Stimulated activated naive CD4-positive, alpha-beta T cell treated with Interleukin-2 at 50 U/mL for 16 hours (primary cell): Measurements from ENCODE around the gene SELP.
"Not testable (repeated sequence)": the region's sequence is repeated elsewhere in the genome, so short reads cannot be mapped to it uniquely, and the experiment has no call there.

Source experiments
- DNase-seq: peaks from one replicate; lab custom pipeline; 2025; lab: John Stamatoyannopoulos, UW

The SELP gene

DNA sequence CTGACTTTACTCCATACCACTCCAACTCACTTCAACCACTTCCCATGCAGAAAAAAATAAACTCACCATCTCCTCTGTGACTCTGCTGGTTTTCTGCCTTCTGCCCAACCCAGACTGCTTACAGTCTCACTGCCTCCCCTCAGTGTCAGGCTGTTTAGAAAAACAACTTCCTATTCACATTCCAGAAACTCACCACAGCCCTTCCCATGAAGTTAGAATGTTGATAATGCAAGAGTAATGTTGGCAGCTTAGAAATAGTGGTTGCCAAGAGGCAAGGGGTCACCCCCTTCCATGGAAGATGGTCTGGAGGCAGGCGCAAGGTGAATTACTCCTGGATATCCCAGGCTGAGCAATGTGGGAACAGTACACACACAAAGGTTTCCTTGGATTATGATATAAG is at the start of gene SELP:
Gene SELP (minus strand): TSS at position 119 of the 400 bp plus-strand sequence. CDS start 50 bp downstream, at position 69.
- no peak for DNase-seq

DNA sequence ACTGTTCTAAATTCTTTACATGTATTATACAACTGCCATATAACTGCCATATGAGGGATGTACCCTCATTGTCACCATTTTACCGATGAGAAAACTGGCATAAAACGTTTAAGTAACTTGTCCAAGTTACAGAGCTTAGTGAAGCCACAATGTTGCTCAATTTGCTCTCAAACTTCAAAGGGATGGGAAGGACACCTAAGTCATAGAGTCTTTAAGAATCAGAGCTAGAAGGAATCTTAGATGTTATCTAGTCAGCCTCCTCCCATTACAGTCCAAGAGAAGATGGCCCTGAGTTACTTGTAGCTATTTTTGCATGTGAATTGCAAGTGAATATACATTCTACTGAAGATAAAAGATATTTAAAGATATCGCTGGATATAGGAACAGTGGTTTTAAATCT is 49.8 kb upstream of the SELP start:
- DNase-seq, result no peak

DNA sequence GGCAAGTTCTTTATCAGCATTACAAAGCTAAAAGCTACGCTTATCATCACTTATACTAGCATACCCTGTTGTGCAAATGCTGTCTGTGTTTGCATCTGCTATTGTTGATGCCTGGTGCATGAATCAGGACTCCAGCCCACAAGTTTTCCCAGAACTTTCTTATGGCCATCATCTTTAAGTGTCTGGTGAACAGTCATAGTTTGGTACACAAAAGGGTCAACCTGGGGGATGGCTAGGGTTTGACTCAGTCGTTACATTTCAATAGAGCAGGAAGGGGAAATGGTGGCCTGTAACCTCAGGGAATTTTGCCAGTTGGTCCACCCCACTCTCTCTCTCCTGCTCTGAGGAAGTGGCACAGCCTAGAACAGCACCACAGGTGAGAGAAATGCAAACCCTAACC is 46.1 kb upstream of the SELP start:
- DNase-seq, result no peak

DNA sequence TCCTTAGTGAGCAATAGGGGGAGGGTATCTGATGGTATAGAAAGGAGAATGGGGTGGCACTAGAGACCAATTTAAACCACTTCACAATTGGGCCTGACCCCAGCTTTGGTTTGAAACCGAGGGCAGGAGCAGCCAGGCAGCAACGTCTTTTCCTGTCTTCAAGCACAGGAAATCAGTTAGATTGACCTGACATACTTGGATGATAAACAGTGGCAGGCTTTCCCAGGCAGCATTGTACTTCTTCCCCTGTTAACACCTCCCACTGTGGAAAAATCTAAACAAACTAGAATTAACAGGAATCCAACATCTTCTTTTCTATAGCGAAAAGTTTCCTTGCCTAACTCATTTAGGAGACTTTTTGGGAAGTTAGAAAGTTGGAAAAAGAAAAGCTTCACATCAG is 40.9 kb upstream of the SELP start:
- DNase-seq, result no peak

DNA sequence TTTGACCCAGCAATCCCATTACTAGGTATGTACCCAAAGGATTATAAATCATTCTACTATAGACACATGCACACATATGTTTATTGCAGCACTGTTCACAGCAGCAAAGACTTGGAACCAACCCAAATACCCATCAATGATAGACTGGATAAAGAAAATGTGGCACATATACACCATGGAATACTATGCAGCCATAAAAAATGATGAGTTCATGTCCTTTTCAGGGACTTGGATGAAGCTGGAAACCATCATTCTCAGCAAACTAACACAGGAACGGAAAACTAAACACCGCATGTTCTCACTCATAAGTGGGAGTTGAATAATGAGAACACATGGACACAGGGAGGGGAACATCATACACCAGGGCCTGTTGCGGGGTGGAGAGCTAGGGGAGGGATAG is 40.3 kb upstream of the SELP start:
- not testable (repeated sequence) for DNase-seq

DNA sequence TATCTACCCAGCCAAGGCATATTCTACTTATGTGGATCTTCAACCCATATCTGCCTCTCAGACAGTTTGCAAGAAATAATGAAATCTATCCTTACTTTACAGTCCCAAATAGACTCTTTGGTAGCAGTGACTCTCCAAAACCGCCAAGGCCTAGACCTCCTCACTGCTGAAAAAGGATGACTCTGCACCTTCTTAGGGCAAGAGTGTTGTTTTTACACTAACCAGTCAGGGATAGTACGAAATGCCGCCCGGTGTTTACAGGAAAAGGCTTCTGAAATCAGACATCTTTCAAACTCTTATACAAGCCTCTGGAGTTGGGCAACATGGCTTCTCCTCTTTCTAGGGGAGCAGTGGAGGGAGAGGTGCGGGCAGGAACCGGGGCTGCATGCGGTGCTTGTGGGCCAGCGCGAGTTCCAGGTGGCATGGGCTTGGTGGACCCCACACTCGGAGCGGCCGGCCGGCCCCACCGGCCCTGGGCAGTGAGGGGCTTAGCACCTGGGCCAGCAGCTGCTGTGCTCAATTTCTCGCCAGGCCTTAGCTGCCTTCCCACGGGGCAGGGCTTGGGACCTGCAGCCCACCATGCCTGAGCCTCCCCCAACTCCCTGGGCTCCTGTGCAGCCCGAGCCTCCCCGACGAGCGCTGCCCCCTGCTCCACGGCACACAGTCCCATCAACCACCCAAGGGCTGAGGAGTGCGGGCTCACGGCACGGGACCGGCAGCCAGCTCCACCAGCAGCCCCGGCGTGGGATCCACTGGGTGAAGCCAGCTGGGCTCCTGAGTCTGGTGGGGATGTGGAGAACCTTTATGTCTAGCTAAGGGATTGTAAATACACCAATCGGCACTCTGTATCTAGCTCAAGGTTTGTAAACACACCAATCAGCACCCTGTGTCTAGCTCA is 38.0 kb upstream of the SELP start:
- not testable (repeated sequence) for DNase-seq

DNA sequence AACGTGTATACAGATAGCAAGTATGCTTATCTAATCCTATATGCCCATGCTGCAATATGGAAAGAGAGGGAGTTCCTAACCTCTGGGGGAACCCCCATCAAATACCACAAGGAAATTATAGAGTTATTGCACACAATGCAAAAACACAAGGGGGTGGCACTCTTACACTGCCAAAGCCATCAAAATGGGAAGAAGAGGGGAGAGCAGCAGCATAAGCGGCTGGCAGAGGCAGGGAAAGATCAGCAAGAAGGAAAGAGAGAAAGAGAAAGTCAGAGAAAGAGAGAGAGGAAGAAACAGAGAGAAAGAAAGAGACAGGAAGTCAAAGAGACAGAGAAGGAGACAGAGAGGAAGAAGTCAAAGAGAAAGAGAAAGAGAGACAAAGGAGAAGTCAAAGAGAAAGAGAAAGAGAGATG is 37.3 kb upstream of the SELP start:
- not testable (repeated sequence) for DNase-seq

DNA sequence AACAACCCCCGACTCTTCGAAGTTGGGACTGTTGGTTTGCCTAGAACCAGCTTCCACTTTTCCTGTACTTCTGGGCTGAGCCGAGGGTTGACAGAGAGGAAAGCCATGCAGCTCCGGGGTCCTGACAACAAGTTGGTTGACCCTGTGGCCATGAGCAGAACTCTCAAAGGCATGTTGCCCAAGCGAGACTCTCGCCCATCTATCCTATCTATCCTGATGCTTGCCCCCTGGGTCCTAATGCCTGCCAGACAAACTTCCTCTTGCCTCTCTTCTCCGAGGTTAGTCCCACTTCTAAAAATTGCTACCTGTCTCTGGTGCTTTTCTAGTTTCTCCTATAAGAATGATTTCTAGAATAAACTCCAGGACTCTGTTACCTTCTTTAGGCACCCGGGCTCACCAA is 32.8 kb upstream of the SELP start:
- DNase-seq, result not testable (repeated sequence)

DNA sequence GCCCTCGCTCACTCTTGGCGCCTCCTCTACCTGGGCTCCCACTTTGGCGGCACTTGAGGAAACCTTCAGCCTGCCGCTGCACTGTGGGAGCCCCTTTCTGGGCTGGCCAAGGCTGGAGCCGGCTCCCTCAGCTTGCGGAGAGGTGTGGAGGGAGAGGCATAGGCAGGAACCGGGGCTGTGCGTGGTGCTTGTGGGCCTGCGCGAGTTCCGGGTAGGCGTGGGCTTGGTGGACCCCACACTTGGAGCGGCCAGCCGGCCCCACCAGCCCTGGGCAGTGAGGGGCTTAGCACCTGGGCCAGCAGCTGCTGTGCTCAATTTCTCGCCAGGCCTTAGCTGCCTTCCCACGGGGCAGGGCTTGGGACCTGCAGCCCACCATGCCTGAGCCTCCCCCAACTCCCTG is 31.1 kb upstream of the SELP start:
- not testable (repeated sequence) for DNase-seq

DNA sequence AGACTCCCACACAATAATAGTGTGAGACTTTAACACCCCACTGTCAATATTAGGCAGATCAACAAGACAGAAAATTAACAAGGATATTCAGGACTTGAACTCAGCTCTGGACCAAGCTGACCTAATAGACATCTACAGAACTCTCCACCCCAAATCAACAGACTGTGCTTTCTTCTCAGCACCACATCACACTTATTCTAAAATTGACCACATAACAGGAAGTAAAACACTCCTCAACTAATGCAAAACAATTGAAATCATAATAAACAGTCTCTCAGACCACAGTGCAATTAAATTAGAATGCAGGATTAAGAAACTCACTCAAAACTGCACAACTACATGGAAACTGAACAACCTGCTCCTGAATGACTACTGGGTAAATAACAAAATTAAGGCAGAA is 28.9 kb upstream of the SELP start:
- not testable (repeated sequence) for DNase-seq

DNA sequence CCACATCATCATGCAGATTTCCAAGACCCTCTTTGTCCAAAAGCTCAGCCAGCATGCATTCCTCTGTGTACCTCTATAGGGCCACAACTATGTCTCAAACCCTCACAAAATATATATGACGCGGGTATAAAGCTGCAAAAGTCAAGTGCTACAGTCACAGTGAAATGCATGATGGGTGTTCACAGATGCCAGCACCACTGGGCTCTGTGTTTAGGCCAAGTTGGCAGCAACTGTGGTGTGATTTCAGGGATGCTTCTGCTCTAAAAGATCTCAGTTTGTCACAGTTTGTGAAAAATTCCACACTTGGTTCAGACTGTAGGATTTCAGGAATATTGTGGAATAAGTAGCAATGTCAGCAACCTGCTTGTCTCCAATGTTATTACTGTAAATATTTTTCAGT is 23.9 kb upstream of the SELP start:
- DNase-seq, result no peak

DNA sequence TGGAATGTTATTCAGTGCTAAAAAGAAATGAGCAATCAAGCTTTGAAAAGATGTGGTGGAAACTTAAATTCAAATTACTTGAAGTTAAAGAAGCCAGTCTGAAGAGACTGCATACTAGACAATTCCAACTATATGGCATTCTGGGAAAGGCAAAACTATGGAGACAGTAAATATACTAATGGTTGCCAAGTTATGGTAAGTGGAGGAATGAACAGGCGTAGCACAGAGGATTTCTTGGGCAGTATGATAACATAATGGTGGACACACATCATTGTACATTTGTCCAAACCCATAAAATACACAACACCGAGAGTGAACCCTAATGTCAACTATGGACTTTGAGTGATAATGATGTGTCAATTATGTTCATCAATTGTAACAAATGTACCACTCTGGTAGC is 21.1 kb upstream of the SELP start:
- DNase-seq, result no peak

DNA sequence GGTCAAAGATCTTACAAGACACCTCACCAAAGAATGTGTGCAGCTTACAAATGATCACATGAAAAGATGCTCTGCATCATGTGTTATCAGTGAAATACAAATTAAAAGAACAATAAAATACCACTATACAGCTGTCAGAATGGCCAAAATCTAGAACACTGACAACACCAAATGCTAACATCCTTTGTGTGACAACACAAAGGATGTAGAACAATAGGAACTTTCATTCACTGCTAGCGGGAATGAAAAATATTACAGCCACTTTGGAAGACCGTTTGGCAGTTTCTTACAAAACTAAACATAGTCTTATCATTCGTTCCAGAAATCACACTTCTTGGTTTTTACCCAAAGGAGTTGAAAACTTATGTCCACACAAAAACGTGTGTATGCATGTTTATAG is 20.6 kb upstream of the SELP start:
- DNase-seq, result no peak

DNA sequence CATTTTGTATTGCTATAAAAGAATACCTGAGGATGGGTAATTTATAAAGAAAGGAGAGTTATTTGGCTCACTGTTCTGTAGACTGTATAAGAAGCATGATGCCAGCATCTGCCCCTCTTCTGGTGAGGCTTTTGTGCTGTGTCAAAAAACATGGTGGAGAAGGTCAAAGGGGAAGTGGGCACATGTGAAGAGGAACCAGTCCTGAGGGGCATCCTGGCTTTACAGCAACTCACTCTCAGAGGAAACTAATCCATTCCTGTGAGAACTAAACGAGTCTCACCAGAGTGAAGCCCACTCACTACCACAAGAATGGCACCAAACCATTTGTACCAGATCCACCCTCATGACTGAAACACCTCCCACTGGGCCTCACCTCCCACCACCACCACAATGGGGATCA is 18.8 kb upstream of the SELP start:
- DNase-seq, result no peak

DNA sequence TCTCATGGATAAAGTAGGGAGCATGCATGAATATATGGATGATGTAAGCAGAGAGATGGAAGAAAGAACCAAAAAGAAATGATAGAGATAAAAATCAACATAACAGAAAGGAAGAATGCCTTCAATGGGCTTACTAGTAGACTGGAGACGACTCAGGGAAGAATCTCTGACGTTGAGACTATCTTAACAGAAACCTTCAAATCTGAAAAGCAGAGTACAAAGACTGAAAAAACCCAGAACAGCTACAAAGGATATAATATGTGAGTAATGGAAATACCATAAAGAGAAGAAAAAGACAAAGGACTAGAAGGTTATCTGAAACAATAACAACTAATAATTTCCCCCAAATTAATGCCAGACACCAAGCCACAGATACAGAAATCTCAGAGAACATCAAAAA is 18.3 kb upstream of the SELP start:
- no peak for DNase-seq

DNA sequence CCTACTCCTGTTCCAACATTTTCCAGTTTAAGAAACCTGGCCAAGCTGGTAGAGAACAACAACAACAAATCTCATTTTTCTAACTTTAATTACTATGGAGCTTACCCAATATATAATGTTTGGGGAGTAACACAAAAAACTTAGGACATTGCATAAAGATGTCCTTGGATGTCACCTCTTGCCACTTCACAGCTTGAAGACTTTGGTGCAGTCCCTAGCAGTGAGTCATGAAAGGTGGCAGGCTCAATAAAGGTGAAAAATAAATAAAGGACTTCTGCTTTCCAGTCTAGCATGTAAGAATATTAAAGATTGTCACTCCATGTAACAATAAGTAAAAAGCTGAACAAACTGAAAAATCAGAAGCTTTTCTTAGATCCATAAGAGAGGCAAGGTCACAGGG is 17.6 kb upstream of the SELP start:
- no peak for DNase-seq

DNA sequence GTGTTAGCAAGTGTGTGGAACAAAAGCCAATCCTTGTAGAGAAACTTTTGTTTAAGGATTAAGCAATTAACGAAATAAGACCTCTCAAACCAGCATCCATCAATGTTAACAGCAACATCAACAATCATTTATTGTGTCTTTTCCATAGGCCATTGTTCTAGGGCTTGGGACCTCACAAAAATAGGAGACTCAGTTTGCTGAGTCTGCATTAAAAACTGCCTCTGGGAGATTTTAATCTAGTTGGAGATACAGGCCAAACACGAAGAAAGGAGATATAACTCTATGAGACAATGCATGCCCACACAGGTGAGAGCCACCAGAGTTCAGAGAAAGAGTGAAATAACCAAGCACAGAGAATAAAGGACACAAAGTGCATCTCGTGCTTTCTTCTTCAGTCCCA is 14.4 kb upstream of the SELP start:
- no peak for DNase-seq

DNA sequence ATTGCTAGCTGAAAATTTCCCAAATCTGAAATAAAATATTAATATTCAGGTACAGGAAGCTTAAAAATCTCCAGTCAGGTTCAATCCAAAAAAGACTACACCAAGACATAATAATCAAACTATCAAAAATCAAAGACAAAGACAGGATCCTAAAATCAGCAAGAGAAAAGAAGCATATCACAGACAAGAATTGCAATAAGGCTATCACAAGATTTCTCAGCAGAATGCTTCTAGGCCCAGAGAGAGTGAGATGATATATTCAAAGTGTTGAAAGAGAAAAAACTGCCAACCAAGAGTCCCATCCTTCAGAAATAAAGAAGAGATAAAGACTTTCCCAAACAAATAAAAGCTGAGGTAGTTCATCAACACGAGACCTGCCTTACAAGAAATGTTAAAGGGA is 5.0 kb upstream of the SELP start:
- DNase-seq, result no peak

DNA sequence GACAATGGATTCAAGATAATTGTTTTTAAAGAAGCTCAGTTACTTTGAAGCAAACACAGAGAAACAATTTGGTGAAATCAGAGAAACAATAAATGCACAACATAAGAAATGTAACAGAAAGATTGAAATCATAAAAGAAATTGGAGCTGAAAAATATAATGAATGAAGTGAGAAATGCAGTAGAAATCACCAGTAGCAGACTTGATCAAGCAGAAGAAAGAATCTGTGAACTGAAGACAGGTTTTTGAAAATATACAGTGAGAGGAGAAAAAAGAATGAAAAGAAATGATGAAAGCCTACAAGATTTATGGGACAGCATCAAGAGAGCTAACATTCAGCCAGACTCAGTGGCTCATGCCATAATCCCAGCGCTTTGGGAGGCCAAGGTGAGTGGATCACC is 4.2 kb upstream of the SELP start:
- DNase-seq, result no peak

DNA sequence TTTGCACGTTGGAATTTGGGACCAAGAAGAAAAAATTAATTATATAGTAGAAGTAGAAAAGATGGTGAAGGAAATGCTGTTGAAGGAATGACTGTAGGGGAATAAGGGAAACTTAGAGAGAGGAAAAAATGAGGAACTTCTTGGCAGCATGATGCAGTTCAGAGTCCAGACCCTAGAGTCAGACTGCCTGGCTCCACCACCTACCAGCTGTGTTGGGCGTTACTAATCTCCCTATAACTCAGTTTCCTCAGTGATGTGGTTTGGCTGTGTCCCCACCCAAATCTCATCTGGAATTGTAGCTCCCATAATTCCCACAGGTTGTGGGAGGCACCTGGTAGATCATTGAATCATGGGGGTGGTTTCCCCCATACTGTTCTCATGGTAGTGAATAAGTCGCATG is 1.3 kb upstream of the SELP start:
- no peak for DNase-seq

DNA sequence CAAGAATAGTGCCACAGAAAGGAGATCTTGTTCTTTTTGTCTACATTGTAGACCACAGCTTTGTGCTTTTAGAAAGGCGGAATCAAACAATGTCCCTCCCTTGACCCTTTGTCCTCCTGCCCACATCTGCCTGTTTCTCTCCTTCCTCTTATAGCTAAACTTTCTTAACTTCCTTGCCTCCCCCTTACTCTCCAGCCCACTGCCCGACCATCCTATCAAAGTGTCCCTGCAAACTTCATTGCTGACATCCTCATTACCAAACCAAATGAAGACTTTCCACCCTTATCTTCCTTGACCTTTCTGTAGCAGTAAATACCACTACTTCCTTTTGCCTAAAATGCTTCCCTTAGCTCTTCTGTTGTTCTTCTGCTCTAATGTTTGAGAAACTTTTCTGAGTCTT is 5.0 kb downstream of the SELP start:
- no peak for DNase-seq

DNA sequence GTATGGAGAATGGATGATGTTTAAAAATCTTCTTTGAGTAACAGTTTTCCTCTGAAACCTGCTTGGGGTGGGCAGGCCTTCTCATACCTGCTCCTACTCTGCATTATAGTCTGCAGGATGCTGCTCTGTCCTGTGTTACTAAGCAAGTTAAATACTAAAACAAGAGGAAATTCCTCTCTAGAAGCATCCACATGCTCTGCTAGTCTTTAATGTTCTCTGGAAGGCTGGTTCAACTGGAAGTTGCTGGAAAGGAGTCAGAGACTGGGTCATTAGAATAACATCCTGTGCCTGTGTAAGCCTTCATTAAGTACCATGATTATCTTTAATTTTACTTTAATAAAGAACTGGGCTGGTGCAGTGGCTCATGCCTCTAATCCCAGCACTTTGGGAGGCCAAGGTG is 5.8 kb downstream of the SELP start:
- no peak for DNase-seq

DNA sequence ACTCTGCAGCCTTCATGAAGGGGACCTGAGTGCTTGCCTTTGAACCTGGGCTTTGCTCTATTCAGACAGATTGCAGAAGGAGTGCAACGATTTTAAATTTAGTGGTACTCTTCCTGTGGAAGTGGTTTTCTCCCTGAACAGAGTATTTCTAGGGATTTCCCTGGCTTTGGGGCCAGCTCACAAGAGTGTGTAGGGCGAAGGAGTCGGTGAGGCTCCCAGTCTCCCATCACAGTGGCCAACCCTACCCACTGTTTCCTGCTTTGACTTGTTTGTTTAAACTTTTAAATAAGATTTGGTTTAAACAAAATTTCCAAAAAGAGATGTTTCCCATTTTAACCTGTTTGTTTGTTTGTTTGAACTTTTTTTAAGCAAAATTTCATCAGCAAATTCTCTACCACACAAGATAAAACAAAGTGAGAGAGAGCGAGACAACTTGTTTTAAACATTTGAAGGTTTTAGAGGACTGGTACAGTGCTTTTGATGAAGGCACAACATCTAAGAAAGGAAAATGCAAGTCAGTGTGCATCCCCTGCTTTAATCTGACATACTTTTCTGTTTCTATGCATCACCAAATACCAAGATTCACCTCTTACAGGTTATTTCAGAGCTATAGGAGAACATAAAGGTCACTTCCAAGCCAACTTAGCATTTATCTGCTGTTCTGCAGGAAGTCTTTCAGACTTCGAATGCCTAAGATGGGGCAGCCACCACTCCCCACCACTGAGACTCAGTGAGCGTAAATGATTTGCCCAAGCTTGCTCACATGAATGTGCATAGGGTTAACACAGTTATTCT is 6.6 kb downstream of the SELP start:
- no peak for DNase-seq
